T47D (cell line): ENCODE data around the gene DPYSL5.

Experiments
- DNase-seq, 2 experiments: peaks; one replicate each; pipeline versions ENCODE4 v3.0.0 to v3.0.0-alpha.2; 2011 to 2012; ENCODE audit warnings: low read depth in 1 of 2, low spot score in 1 of 2
- JUND ChIP-seq: IDR thresholded peaks from 2 replicates; pipeline ENCODE4 v1.6.1; 2012; ENCODE audit warnings: low read depth
- in situ Hi-C: cut with HindIII; loops from 2 replicates; pipeline ENCODE4 v1.10.0; 2016; ENCODE audit warnings: low sequenced_read_pairs, low pct_unique_long_range_greater_than_20kb

The DPYSL5 gene

GRCh38 chr2:26887151-26887550, 39.2 kb downstream of the DPYSL5 start:
- in situ Hi-C loops = no loop called here

DNA sequence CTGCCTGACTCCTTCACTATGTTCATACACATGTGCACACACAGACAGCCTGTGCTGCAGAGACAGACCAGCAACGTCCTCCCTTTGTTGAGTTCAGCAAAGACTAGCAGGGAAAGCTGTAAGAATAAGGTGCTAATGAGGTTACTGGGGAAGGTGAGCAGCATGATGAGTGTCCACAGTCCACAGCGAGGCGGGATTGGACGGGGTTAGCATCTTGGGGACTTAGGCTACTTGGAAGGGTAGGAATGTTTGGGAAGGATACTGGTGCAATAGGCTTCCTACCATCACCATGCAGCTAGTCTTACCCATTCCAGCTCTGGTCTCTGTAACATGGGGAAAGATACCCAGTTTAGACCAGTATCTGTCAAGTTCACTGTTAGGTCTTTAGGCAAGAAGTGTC, 41.9 kb downstream of the DPYSL5 start:
- in situ Hi-C loops = no loop called here

More at GRCh38 chr2:26887151-26887550, 39.2 kb downstream of the DPYSL5 start:
- TF ChIP-seq JUND = no peak
- no peak for DNase-seq

GRCh38 chr2:26890341-26891000, 42.5 kb downstream of the DPYSL5 start:
- in situ Hi-C loops = no loop called here
- no peak for TF ChIP-seq JUND
- DNase-seq = no peak

More for the DNA sequence above, 41.9 kb downstream of the DPYSL5 start:
- no peak for TF ChIP-seq JUND
- DNase-seq = no peak

DNA sequence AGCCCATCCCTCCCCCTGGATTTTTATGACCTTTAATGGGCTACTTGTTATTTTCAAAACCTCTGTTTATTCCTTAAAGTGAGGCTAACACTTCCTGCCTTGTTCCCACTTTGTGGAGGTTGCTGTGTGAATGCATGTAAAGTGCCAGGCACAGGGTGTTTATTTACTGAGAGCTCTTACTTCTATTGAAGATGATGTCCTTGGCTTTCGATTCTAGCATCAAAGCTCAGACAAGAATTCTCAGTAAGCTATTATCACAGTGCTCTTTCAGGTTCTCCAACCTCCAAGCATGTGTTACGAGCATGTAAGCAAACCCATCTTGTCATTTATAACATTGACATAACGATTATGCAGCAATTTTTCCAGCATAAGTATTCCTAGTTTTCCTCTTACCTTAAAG, 44.2 kb downstream of the DPYSL5 start:
- TF ChIP-seq JUND = no peak
- in situ Hi-C loops = no loop called here
- DNase-seq = no peak

DNA sequence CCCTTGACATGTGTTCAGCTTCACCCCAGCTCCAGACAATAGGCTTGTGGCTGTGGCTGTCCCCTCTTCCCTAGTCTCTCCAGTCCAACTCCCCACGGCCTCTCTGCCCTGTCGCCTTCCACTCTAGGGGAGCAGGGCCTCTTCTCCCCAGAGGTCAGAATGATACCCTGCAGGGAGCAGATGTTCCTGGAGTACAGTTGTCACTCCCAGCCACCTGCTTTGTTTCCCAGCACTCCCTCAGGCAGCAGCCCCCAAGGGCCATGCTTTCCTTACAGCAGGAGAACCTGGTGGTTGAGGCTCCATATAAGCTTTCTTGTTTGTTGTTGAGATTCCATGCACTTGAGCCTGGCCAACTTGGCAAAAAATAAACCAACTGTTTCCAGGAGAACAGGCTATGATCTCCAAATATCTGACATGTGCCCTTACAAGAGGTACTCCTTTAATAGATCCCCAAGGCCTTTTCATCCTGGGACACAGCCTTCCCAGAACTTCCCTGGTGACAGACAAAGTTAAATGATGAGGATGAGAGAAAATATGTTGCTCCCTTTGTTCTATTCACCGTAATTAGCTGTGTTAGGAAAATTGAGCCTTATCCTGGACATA, 45.1 kb downstream of the DPYSL5 start:
- DNase-seq = no peak
- in situ Hi-C loops = no loop called here
- TF ChIP-seq JUND = no peak

GRCh38 chr2:26894136-26894535, 46.2 kb downstream of the DPYSL5 start:
- no peak for TF ChIP-seq JUND
- in situ Hi-C loops = no loop called here
- no peak for DNase-seq

- no peak for TF ChIP-seq JUND
- in situ Hi-C loops = no loop called here
- DNase-seq = no peak
Measured at GRCh38 chr2:26897807-26898479, 50.0 kb downstream of the DPYSL5 start.

DNA sequence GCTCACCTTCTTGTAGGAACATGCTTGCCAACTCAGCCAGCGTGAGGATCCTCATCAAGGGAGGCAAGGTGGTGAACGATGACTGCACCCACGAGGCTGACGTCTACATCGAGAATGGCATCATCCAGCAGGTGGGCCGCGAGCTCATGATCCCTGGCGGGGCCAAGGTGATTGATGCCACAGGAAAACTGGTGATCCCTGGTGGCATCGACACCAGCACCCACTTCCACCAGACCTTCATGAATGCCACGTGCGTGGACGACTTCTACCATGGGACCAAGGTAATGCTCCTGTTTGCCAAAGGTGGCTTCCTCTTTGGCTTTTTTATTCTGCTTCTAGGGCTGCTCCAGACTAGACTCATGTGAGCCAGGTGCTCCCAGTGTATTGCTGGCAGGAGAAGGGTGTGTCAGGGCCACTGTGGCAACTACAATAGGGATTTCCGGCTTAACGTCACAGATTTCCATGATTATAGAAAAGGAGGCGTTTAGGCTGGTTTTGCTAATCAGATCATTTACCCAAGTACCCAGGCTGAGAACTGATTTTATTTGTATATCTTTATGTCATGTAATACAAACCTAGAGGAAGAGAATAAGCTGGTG, 50.6 kb downstream of the DPYSL5 start:
- in situ Hi-C loops = no loop called here
- DNase-seq = no peak
- TF ChIP-seq JUND = no peak

- in situ Hi-C loops = no loop called here
- no peak for TF ChIP-seq JUND
- DNase-seq = no peak
Measured at GRCh38 chr2:26899500-26900164, 51.7 kb downstream of the DPYSL5 start.

DNA sequence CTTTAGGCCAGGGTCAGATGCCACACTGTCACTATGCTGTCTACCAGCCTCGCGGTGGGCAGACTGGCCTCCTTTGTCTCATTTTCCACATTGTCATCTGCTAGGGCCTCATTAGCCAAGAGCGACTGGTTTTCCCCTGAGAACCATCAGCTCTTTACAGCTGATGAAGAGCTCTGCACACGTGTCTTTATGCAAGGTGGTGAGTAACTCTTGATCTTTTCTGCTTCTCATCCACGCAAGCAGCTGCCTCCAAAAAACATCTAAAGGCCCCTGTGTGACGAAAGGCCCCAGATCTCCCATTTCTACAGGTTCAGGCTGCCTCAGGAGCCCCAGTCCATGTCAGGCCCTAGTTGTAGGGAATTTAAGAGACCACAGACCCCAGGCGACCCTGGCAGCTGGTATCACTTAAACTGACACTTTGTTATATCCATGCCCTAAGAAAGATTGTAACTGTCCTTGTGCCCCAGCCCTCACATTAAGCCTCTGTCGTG, 52.9 kb downstream of the DPYSL5 start:
- TF ChIP-seq JUND = no peak
- DNase-seq = no peak
- in situ Hi-C loops = no loop called here

GRCh38 chr2:26901326-26902183, 53.6 kb downstream of the DPYSL5 start:
- no peak for DNase-seq
- in situ Hi-C loops = no loop called here
- no peak for TF ChIP-seq JUND

DNA sequence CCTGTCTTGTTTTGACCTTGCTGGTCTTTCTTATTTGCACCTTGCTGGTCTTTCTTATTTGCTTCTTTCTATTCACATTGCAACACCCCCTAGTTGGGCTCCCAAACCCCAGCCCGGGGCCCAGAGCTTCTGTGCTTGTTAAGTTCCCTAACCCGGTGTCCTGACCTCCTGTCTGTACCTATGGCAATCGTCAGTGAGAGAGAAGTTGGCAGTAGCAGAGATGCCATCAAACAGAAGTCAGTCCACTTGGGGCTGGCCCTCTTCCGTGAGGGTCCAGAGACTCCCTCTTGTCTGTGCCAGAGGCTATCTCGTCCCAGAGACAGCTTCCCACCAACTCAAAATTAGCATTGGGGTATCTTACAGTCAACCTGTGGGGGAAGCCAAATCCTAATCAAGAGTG, 55.7 kb downstream of the DPYSL5 start:
- no peak for DNase-seq
- TF ChIP-seq JUND = no peak
- in situ Hi-C loops = no loop called here
